Tibial nerve (tissue), 4 donors: ENCODE measurements around the gene PNPLA2. TPM values are rescaled to one million over a fixed set of nuclear protein-coding genes. Genes with fewer than 3 reads are reported as not detected.

Source experiments
- DNase-seq, 2 donors: peaks; one replicate each; pipeline ENCODE4 v3.0.0-alpha.2; 2019; ENCODE audit warnings: low spot score in 2 of 2
- H3K27ac ChIP-seq, 4 donors: fragments of 200-600 bp; sonication (generic) in 3 of 4; one replicate each; pipeline ENCODE4 v1.5.1; 2017 to 2019; ENCODE audit warnings: mild to moderate bottlenecking in 1 of 4
- H3K27me3 ChIP-seq, 2 donors: fragments of 200-600 bp; sonication (generic) in 1 of 2; one replicate each; pipeline versions ENCODE4 v1.5.1 to v1.6.0; 2017 to 2019
- H3K36me3 ChIP-seq, 3 donors: fragments of 200-600 bp; sonication (generic); one replicate each; pipeline ENCODE4 v1.5.1; 2018 to 2019
- H3K4me1 ChIP-seq, 4 donors: fragments of 200-600 bp; sonication (generic) in 3 of 4; one replicate each; pipeline ENCODE4 v1.5.1; 2017 to 2019
- H3K4me3 ChIP-seq, 4 donors: fragments of 200-600 bp; sonication (generic) in 3 of 4; one replicate each; pipeline ENCODE4 v1.5.1; 2017 to 2019; ENCODE audit warnings: mild to moderate bottlenecking in 1 of 4, moderate library complexity in 1 of 4
- H3K9me3 ChIP-seq, 4 donors: fragments of 200-600 bp; sonication (generic) in 3 of 4; one replicate each; pipeline ENCODE4 v1.5.1; 2017 to 2019
- EP300 ChIP-seq, 2 donors: sonication (generic); formaldehyde crosslinking; IDR thresholded peaks; one replicate each; pipeline ENCODE4 v1.6.1; 2017; ENCODE audit warnings: antibody characterized with exemption in 2 of 2, mild to moderate bottlenecking in 1 of 2
- POLR2A ChIP-seq, 2 donors: fragments of 450-650 bp; IDR thresholded peaks; one replicate each; pipeline ENCODE4 v1.6.1; 2017; ENCODE audit warnings: antibody characterized with exemption in 2 of 2, mild to moderate bottlenecking in 2 of 2, moderate library complexity in 2 of 2
- WGBS, 2 donors: methylation state at CpG; one replicate each; pipeline ENCODE4 v1.1.5; 2018; 5-methylcytosine and 5-hydroxymethylcytosine counted together
- total RNA-seq, 4 donors: library from RNA; depleted of rRNA; stranded (reverse); fragments of >200 nt; gene quantifications; one replicate each; pipeline ENCODE4 v1.1.0, GENCODE V29; 2016
- TF ChIP-seq, protein P1 (sequence below), 5 experiments: fragments of 200-600 bp in 3 of 5; fragments of 450-650 bp in 2 of 5; sonication (generic) in 3 of 5; IDR thresholded peaks; one replicate each; pipeline ENCODE4 v1.5.1; 2016 to 2019; ENCODE audit warnings: antibody characterized with exemption in 5 of 5, mild to moderate bottlenecking in 3 of 5, moderate library complexity in 2 of 5

Gene PNPLA2
- total RNA-seq, 4 donors from 2014 or later, result 136 to 314 (median 187) TPM

DNA sequence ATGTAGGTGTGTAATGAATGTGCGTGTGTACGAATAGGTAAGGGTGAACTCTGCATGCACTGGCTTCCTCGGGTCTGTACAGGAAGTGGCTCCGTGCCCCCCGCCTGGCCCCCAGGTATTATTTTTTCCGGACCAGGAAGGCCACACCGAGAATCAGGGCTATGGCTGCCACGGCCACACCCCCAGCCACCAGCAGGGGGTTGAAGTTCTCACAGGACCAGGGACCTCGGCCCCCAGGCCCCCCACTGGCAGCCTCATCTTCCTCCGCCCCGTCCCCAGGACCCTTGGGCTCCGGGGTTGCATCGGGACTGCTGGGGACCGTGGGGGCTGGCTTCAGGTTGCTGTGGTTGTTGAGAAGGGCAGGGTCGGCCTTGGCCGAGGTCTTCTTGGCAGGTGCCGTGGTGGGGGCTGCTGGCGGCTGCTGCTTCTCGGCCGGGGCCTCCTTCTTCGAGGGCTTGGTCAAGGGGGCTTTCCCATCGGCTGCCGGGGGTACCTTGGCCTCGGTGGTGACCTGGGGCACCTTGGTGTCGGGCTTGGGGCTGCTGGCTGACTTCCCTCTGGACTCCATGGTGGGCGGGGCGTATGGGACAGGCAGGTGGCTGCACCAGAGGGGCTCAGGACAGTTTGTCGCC, 30.6 kb upstream of the PNPLA2 start:
- Histone ChIP-seq H3K27ac (no peak overlapping the region), H3K4me1 (peaks cover 0 to 20% (median 5%) of the 10 kb centered on the region in 4 donors), H3K9me3 (no peaks in the 10 kb centered on the region), H3K27me3 (peaks cover 0 to 33% of the 10 kb centered on the region in 2 donors), H3K36me3 (peaks cover 0 to 59% (median 0%) of the 10 kb centered on the region in 3 donors), H3K4me3 (no peak overlapping the region)
- TF ChIP-seq EP300 (IDR thresholded peaks at IDR 0.05), result no peak
- TF ChIP-seq POLR2A (IDR thresholded peaks at IDR 0.05), result no peak
- TF ChIP-seq, protein P1, sequence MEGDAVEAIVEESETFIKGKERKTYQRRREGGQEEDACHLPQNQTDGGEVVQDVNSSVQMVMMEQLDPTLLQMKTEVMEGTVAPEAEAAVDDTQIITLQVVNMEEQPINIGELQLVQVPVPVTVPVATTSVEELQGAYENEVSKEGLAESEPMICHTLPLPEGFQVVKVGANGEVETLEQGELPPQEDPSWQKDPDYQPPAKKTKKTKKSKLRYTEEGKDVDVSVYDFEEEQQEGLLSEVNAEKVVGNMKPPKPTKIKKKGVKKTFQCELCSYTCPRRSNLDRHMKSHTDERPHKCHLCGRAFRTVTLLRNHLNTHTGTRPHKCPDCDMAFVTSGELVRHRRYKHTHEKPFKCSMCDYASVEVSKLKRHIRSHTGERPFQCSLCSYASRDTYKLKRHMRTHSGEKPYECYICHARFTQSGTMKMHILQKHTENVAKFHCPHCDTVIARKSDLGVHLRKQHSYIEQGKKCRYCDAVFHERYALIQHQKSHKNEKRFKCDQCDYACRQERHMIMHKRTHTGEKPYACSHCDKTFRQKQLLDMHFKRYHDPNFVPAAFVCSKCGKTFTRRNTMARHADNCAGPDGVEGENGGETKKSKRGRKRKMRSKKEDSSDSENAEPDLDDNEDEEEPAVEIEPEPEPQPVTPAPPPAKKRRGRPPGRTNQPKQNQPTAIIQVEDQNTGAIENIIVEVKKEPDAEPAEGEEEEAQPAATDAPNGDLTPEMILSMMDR (IDR thresholded peaks at IDR 0.05), result no peak
- DNase-seq, result no peak
- WGBS, 2 donors, result 69 to 72% methylated on average over 17 to 20 of the region's 28 CpGs

DNA sequence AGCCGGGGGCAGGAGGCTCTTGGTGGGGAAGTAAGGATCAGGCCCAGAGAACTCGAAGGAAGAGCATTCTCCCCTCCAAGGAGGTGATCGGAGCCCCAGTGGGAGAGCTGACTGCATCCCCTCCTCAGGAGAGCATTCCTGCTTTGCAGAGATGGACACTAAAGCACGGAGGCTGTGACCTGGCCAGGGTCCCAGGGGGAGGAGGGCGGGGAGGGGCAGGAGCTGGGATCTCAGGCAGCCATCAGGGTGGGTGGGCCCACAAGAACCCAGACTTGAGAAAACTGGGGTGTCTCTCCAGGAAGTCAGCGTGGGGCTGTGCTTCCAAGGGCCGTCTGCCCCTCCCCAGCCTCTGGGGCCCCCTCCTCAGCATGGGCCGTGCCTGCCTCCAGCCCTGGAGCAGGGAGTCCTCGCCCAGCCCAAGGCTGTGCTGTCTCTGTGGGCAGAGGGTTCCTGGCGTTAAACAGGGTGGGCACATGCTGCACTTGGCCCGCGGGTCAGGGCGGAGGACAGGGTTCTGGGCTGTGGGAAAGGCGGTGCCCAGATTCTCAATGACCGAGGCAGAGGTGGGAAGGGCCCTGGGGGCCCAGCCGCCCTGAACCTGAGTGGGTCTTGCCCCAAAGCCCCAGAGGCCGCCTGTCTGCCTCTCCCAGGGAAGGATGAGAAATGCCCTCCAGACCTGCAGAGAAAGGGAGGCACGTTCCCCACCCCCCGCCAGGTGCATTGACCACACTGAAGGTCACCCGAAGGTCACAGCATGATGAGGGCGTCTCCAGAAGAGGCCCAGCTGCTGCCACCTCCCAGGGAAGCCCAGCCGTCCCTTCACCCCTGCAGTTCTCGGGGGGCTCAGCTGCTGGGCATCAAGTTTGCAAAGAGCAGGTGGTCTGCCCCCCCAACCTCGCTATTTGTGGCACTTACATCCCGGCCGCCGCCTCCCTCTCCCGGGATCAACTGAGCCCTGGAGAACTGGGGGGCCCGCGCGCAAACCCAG, 29.5 kb upstream of the PNPLA2 start:
- Histone ChIP-seq H3K36me3 (peaks cover 0 to 65% (median 0%) of the 10 kb centered on the region in 3 donors), H3K27ac (no peak overlapping the region), H3K4me1 (peaks cover 0 to 13% (median 0%) of the 10 kb centered on the region in 4 donors), H3K4me3 (no peak overlapping the region), H3K27me3 (peaks cover 0 to 33% of the 10 kb centered on the region in 2 donors), H3K9me3 (no peaks in the 10 kb centered on the region)
- TF ChIP-seq POLR2A (IDR thresholded peaks at IDR 0.05) (no peak), EP300 (IDR thresholded peaks at IDR 0.05) (no peak)
- TF ChIP-seq, protein P1 (IDR thresholded peaks at IDR 0.05), result no peak
- WGBS, 2 donors, result 37 to 38% methylated on average over 15 to 19 of the region's 31 CpGs
- no peak for DNase-seq

DNA sequence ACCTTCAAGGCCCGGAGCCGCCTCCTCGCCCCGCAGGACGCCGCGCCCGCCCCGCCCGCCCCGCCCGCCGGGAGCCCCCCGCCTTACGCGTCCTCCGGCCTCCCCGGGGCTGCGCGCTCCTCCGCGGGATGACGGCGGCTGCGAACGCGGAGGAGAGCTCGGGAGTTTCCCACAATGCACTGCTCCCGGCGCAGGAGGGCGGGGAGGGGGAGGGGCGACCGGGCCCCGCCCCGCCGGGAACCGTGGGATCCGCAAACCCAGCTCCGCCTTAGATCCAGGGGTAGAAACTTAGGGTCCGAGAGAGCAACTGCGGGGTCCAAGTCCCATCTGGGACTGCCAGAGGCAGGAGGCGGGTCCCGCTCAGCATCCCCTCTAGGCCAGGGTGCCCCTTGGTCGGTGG, 28.8 kb upstream of the PNPLA2 start, which contains the start of gene CEND1:
Gene CEND1 (minus strand): TSS at position 148 of the 400 bp plus-strand sequence. CDS start 1,514 bp downstream, outside the sequence.
- H3K27me3 ChIP-seq, result peaks cover 0 to 33% of the 10 kb centered on the region in 2 donors
- no peak for DNase-seq
- peaks cover 0 to 66% (median 0%) of the 10 kb centered on the region in 3 donors for H3K36me3 ChIP-seq
- TF ChIP-seq POLR2A (IDR thresholded peaks at IDR 0.05) (no peak), EP300 (IDR thresholded peaks at IDR 0.05) (no peak)
- TF ChIP-seq, protein P1 (IDR thresholded peaks at IDR 0.05), result no peak
- peaks cover 0 to 17% (median under 1%) of the 10 kb centered on the region in 4 donors for H3K4me1 ChIP-seq
- 0 to 9% methylated on average over 1 to 19 of the region's 44 CpGs for WGBS, 2 donors
- no peak within 1 kb of the TSS for H3K4me3 ChIP-seq
- H3K9me3 ChIP-seq, result no peaks in the 10 kb centered on the region
- no peak within 1 kb of the TSS for H3K27ac ChIP-seq

DNA sequence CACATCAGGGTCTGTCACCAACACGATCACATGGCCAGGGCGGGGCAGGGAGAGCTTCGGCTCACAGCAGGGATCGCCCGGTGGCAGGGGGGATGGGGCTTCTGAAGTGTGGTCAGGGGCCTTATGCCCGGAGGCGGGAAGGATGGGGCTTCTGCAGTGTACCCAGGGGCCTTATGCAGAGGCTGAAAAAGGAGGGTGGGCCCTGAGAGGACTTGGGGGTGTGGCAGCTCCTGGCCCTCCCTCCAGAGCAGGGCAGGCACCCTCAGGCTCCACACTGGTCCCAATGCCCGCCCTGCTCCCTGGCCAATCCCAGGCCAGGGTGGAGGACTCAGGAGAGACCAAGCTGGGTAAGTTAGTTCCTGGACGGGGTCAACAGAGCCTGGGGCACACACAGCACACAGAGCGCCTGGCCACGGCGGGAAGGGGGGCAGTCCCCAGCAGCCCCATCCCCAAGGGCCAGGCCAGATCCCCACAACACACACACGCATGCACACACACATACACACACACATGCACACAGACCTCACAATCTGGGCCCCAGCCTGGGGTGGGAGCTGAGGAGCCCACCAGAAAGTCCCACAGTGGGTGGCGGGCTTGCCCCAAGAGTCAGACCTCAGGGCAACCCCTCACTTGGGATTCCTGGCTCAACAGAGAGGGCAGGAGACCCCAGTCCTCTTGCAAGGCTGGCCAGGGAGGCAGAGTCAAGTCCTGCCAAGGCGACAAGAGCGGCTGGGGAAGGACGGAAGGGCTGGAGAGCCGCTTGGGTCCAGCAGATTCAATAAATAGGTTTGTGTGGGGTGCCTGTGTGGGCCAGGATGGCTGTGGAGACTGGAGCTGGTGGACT, 27.8 kb upstream of the PNPLA2 start:
- Histone ChIP-seq H3K36me3 (peaks cover 0 to 56% (median 0%) of the 10 kb centered on the region in 3 donors), H3K27me3 (peaks cover 0 to 33% of the 10 kb centered on the region in 2 donors), H3K27ac (no peak overlapping the region), H3K4me1 (peaks cover 0 to 27% (median 10%) of the 10 kb centered on the region in 4 donors), H3K4me3 (no peak overlapping the region), H3K9me3 (no peaks in the 10 kb centered on the region)
- TF ChIP-seq, protein P1 (IDR thresholded peaks at IDR 0.05), result no peak
- TF ChIP-seq POLR2A (IDR thresholded peaks at IDR 0.05), result no peak
- TF ChIP-seq EP300 (IDR thresholded peaks at IDR 0.05), result no peak
- no peak for DNase-seq
- WGBS, 2 donors, result 58 to 71% methylated on average over 16 to 18 of the region's 18 CpGs
